ENCODE measurements around the gene ANKS1B. TPM values are rescaled to one million over a fixed set of nuclear protein-coding genes. Genes with fewer than 3 reads are reported as not detected.

ANKS1B gene
- total RNA-seq, 1 experiment from 2014 or later, result 0.54 TPM

GRCh38 chr12:98725476-98726247 is 1259.1 kb downstream of the ANKS1B start:
- Histone ChIP-seq H3K9ac (ENCODE audit: low read length) (no peak overlapping the region), H3K9me3 (ENCODE audit: control insufficient read depth in 1 of 2, insufficient read depth in 1 of 2, low read depth in 1 of 2, low read length in 2 of 2) (no peaks in the 10 kb centered on the region), H3K27ac (ENCODE audit: low read depth, low read length) (no peak overlapping the region), H3K4me3 (replicated peaks in 1 of 2; ENCODE audit: low read depth in 1 of 2, low read length in 2 of 2) (no peak overlapping the region), H4K20me1 (ENCODE audit: insufficient read depth) (no peaks in the 10 kb centered on the region), H2AFZ (ENCODE audit: low read depth, low read length, poor library complexity, severe bottlenecking) (no peak overlapping the region), H3K36me3 (ENCODE audit: control insufficient read depth in 1 of 2, insufficient read depth in 2 of 2, low read length in 2 of 2) (peaks cover 0 to 28% of the 10 kb centered on the region in 2 experiments; a peak in 2 of 4 replicates), H3K79me2 (ENCODE audit: insufficient read depth, low read length) (no peaks in the 10 kb centered on the region), H3K27me3 (ENCODE audit: insufficient read depth, low read length) (no peaks in the 10 kb centered on the region), H3K9me2 (ENCODE audit: insufficient read depth) (no peaks in the 10 kb centered on the region), H3K4me2 (ENCODE audit: low read length) (no peak overlapping the region), H3K4me1 (ENCODE audit: control insufficient read depth in 1 of 2, insufficient read depth in 2 of 2, low read length in 2 of 2) (no peaks in the 10 kb centered on the region)
- intact Hi-C loops (cut with micrococcal nuclease), result loop anchor here (2.0 kb wide), 1 partner anchor 273 kb away; no protein-coding TSS in a partner anchor
- ATAC-seq, result peak; percentile 99
- ChIA-PET RAD21 (ENCODE audit: low non-redundant PET in 1 of 2, low total read pairs in 2 of 2, uncharacterized antibody in 2 of 2, unreplicated experiment in 2 of 2) (no interaction called here), CTCF (interaction anchor here (0.9 to 2.2 kb wide), 3 partner anchors 14 to 273 kb away, joined by 3 to 9 read pairs (median 8); no protein-coding TSS in a partner anchor), POLR2A (no interaction called here)
- BruUV-seq (replicated peaks), result no TSS peak
- TF ChIP-seq RAD21 (IDR thresholded peaks at IDR 0.05; ENCODE audit: low read depth), result peak; percentile 54
- no peak for TF ChIP-seq SIN3A (IDR thresholded peaks at IDR 0.05; ENCODE audit: low read depth)
- TF ChIP-seq CTCF (IDR thresholded peaks at IDR 0.05 in 2 of 3, conservative IDR thresholded peaks at IDR 0.05 in 1 of 3; ENCODE audit: borderline replicate concordance in 1 of 3, insufficient read depth in 1 of 3, low read depth in 2 of 3, low read length in 2 of 3), result peak; percentile 43 to 63 (median 60); a peak in 5 of 6 replicates
- TF ChIP-seq ZNF274 (IDR thresholded peaks at IDR 0.05; ENCODE audit: low read depth, low read length), result no peak
- DNase-seq (ENCODE audit: low read depth, low spot score), result peak; percentile 21

Data from HCT116 (cell line).